Measurements from ENCODE around the gene SERTAD1. TPM values are rescaled to one million over a fixed set of nuclear protein-coding genes. Genes with fewer than 3 reads are reported as not detected.

SERTAD1 gene
- total RNA-seq, 1 donor from 2014 or later = 13.4 TPM

DNA sequence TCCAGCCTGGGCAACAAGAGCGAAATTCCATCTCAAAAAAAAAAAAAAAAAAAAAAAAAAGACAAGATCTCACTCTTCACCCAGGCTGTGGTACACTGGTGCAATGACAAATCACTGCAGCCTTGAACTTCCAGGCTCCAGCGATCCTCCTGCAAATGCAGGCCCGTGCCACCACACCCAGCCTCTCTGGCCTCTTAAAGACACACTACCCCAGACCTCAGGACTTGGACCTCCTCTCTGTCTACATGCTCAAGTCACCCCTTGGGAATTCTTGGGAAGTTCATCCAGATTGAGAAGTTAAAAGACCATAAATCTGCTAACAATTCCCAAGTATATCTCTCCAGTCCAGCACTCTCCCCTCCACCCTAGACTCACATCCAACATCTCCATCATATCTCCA is 25.2 kb downstream of the SERTAD1 start:
- peaks cover 7% of the 10 kb centered on the region for H3K27me3 Mint-ChIP-seq
- DNase-seq = no peak
- no peaks in the 10 kb centered on the region for H3K9me3 Mint-ChIP-seq
- intact Hi-C loops (cut with micrococcal nuclease) = loop anchor here (5.0 kb wide), 1 partner anchor 377 kb away; the partner anchor contains the start of genes MIA and RAB4B
- ChIA-PET CTCF (no interaction called here), POLR2A (no interaction called here)
- no peak for ATAC-seq (ENCODE audit: low read depth)
- H3K4me1 Mint-ChIP-seq = peaks cover 16% of the 10 kb centered on the region
- H3K36me3 Mint-ChIP-seq (ENCODE audit: low read depth) = no peaks in the 10 kb centered on the region
- TF ChIP-seq, protein P1, sequence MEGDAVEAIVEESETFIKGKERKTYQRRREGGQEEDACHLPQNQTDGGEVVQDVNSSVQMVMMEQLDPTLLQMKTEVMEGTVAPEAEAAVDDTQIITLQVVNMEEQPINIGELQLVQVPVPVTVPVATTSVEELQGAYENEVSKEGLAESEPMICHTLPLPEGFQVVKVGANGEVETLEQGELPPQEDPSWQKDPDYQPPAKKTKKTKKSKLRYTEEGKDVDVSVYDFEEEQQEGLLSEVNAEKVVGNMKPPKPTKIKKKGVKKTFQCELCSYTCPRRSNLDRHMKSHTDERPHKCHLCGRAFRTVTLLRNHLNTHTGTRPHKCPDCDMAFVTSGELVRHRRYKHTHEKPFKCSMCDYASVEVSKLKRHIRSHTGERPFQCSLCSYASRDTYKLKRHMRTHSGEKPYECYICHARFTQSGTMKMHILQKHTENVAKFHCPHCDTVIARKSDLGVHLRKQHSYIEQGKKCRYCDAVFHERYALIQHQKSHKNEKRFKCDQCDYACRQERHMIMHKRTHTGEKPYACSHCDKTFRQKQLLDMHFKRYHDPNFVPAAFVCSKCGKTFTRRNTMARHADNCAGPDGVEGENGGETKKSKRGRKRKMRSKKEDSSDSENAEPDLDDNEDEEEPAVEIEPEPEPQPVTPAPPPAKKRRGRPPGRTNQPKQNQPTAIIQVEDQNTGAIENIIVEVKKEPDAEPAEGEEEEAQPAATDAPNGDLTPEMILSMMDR (IDR thresholded peaks at IDR 0.05) = no peak
- no peak overlapping the region for H3K27ac Mint-ChIP-seq
- H3K4me3 Mint-ChIP-seq = no peak overlapping the region

DNA sequence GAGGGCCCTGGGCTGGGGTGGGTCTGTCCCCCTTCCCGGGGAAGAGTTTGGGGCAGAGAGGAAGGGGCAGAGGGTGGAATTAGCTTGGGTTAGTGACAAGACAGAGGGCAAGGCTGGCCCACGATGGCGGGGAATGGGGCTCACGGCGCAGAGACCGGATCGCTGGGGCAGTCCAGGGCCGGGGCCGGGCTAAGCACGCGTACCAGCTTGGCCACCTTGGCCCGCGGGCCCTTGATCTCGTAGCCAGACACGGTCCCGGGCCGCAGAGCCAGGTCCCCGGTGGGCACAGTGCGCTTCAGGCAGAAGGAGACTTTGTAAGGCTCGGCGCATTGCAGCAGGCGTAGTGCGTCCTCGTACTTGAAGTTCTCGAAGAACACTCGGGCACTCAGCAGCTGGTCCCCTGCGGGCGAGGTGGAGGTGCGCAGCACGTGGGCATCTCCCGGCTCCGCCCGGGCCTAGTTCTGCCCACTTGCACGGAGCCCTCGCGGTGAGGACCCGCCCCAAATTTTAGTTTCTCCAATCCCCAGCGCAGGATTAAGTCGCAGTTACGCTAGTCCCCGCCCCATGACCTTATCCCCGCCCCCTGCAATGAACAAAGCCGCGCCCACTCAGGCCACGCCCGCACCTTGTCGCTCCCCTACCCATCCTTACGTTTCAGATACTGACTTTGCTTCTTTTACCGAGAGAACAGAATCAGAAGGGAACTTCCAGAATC is 27.2 kb downstream of the SERTAD1 start:
- H3K9me3 Mint-ChIP-seq = no peaks in the 10 kb centered on the region
- POLR2A ChIA-PET = no interaction called here
- no peak for DNase-seq
- CTCF ChIA-PET = no interaction called here
- H3K4me1 Mint-ChIP-seq = peaks cover 11% of the 10 kb centered on the region
- H3K27me3 Mint-ChIP-seq = peaks cover 7% of the 10 kb centered on the region
- peak overlapping the region; percentile 2 for H3K4me3 Mint-ChIP-seq
- H3K36me3 Mint-ChIP-seq (ENCODE audit: low read depth) = no peaks in the 10 kb centered on the region
- no peak overlapping the region for H3K27ac Mint-ChIP-seq
- intact Hi-C loops (cut with micrococcal nuclease) = no loop called here
- TF ChIP-seq, protein P1 (IDR thresholded peaks at IDR 0.05) = no peak
- ATAC-seq (ENCODE audit: low read depth) = peak; percentile 56

- CTCF ChIA-PET = no interaction called here
- no peak overlapping the region for H3K27ac Mint-ChIP-seq
- no peak for DNase-seq
- TF ChIP-seq, protein P1 (IDR thresholded peaks at IDR 0.05) = no peak
- no peaks in the 10 kb centered on the region for H3K36me3 Mint-ChIP-seq (ENCODE audit: low read depth)
- peaks cover 7% of the 10 kb centered on the region for H3K27me3 Mint-ChIP-seq
- intact Hi-C loops (cut with micrococcal nuclease) = no loop called here
- ATAC-seq (ENCODE audit: low read depth) = no peak
- no peaks in the 10 kb centered on the region for H3K9me3 Mint-ChIP-seq
- peaks cover 6% of the 10 kb centered on the region for H3K4me1 Mint-ChIP-seq
- no peak overlapping the region for H3K4me3 Mint-ChIP-seq
- POLR2A ChIA-PET = no interaction called here
These were observed 28.3 kb downstream of the SERTAD1 start for GRCh38 chr19:40397568-40397906.

GRCh38 chr19:40396886-40397567 is 28.8 kb downstream of the SERTAD1 start:
- Mint-ChIP-seq H3K4me1 (peaks cover 6% of the 10 kb centered on the region), H3K4me3 (no peak overlapping the region), H3K36me3 (ENCODE audit: low read depth) (no peaks in the 10 kb centered on the region), H3K27me3 (peaks cover 7% of the 10 kb centered on the region), H3K9me3 (no peaks in the 10 kb centered on the region), H3K27ac (no peak overlapping the region)
- no peak for DNase-seq
- TF ChIP-seq, protein P1 (IDR thresholded peaks at IDR 0.05) = no peak
- ChIA-PET POLR2A (no interaction called here), CTCF (no interaction called here)
- intact Hi-C loops (cut with micrococcal nuclease) = no loop called here
- no peak for ATAC-seq (ENCODE audit: low read depth)

- peaks cover 7% of the 10 kb centered on the region for H3K27me3 Mint-ChIP-seq
These were observed 29.8 kb downstream of the SERTAD1 start for GRCh38 chr19:40395956-40396355.

More at GRCh38 chr19:40395956-40396355, 29.8 kb downstream of the SERTAD1 start:
- TF ChIP-seq, protein P1 (IDR thresholded peaks at IDR 0.05) = no peak
- ChIA-PET POLR2A (no interaction called here), CTCF (interaction anchor here (0.6 kb wide), 1 partner anchor 177 kb away, joined by 4 read pairs; no protein-coding TSS in a partner anchor)
- Mint-ChIP-seq H3K27ac (no peak overlapping the region), H3K9me3 (no peaks in the 10 kb centered on the region), H3K4me3 (no peak overlapping the region), H3K36me3 (ENCODE audit: low read depth) (no peaks in the 10 kb centered on the region), H3K4me1 (peaks cover 6% of the 10 kb centered on the region)
- no peak for DNase-seq
- intact Hi-C loops (cut with micrococcal nuclease) = no loop called here
- ATAC-seq (ENCODE audit: low read depth) = no peak

Measured in activated B cell treated with CpG ODN at 0.5 μM for 24 hours (primary cell).